ENCODE results near the gene LHFPL2. TPM values are rescaled to one million over a fixed set of nuclear protein-coding genes. Genes with fewer than 3 reads are reported as not detected.

Gene LHFPL2
- polyA plus RNA-seq, 1 of the 3 experiments (the other 2 are of a cell fraction), result 10.4 TPM

- no peak overlapping the region for H3K4me3 ChIP-seq (ENCODE audit: low read depth in 2 of 2, low read length in 1 of 2)
- no peaks in the 10 kb centered on the region for H3K27me3 ChIP-seq (ENCODE audit: insufficient read depth)
- no peak for DNase-seq
- peaks cover 15% of the 10 kb centered on the region for H3K79me2 ChIP-seq (ENCODE audit: insufficient read depth)
- no peak overlapping the region for H2AFZ ChIP-seq (ENCODE audit: low read depth)
- H3K9me2 ChIP-seq, result no peaks in the 10 kb centered on the region
- H3K9ac ChIP-seq, result no peak overlapping the region
- ChIA-PET POLR2A (no interaction called here), CTCF (interaction anchor here (0.6 to 4.5 kb wide), 9 partner anchors 61 to 492 kb away, joined by 3 to 35 read pairs (median 3); partner anchors contain the start of gene LHFPL2)
- H4K20me1 ChIP-seq (ENCODE audit: insufficient read depth), result no peaks in the 10 kb centered on the region
- no peaks in the 10 kb centered on the region for H3K9me3 ChIP-seq
- peak overlapping the region in 1 of 2 experiments; percentile 31; a peak in 1 of 4 replicates for H3K27ac ChIP-seq (ENCODE audit: low read depth in 2 of 2, low read length in 1 of 2)
- no peak overlapping the region for H3K4me2 ChIP-seq
- peaks cover 17 to 35% of the 10 kb centered on the region in 2 experiments for H3K36me3 ChIP-seq (replicated peaks in 1 of 2; ENCODE audit: control insufficient read depth in 1 of 2, insufficient read depth in 2 of 2, low read length in 1 of 2)
- H3F3A ChIP-seq (replicated peaks; ENCODE audit: insufficient read depth), result peaks cover 25% of the 10 kb centered on the region
- 90% methylated on average over 1 of the region's 1 CpG for WGBS (ENCODE audit: low lambda C conversion rate)
- H3K4me1 ChIP-seq (ENCODE audit: control insufficient read depth in 1 of 2, insufficient read depth in 2 of 2, low read depth in 1 of 2, low read length in 1 of 2), result peaks cover 0 to 6% of the 10 kb centered on the region in 2 experiments; a peak in 3 of 4 replicates
- TF ChIP-seq RCOR1 (IDR thresholded peaks at IDR 0.05; ENCODE audit: low read length), result no peak
- no peak for TF ChIP-seq NRF1 (IDR thresholded peaks at IDR 0.05; ENCODE audit: low read depth, low read length)
- no peak for TF ChIP-seq NFIC (IDR thresholded peaks at IDR 0.05; ENCODE audit: borderline replicate concordance)
- no peak for TF ChIP-seq TEAD4 (IDR thresholded peaks at IDR 0.05; ENCODE audit: borderline replicate concordance, insufficient read depth)
- TF ChIP-seq PBX3 (IDR thresholded peaks at IDR 0.05), result no peak
- no peak for TF ChIP-seq EP300 (IDR thresholded peaks at IDR 0.05; ENCODE audit: borderline replicate concordance in 1 of 2, low read depth in 1 of 2, low read length in 1 of 2)
- TF ChIP-seq EZH2phosphoT487 (IDR thresholded peaks at IDR 0.05; ENCODE audit: borderline replicate concordance, low read depth), result no peak
- TF ChIP-seq USF1 (IDR thresholded peaks at IDR 0.05; ENCODE audit: borderline replicate concordance, low read depth), result no peak
- no peak for TF ChIP-seq MAX (IDR thresholded peaks at IDR 0.05; ENCODE audit: low read depth)
- no peak for TF ChIP-seq RFX5 (IDR thresholded peaks at IDR 0.05; ENCODE audit: low read length)
- no peak for TF ChIP-seq FOXJ3 (CRISPR knock-in tag; IDR thresholded peaks at IDR 0.05)
- no peak for TF ChIP-seq ZBTB33 (IDR thresholded peaks at IDR 0.05; ENCODE audit: borderline replicate concordance, low read depth)
- no peak for TF ChIP-seq GABPA (IDR thresholded peaks at IDR 0.05; ENCODE audit: low read depth)
- no peak for TF ChIP-seq MEF2A (IDR thresholded peaks at IDR 0.05; ENCODE audit: borderline replicate concordance, low read depth)
- TF ChIP-seq USF2 (IDR thresholded peaks at IDR 0.05; ENCODE audit: borderline replicate concordance, low read depth, low read length), result no peak
- TF ChIP-seq FOXM1 (IDR thresholded peaks at IDR 0.05; ENCODE audit: low read depth), result no peak
- TF ChIP-seq SMC3 (IDR thresholded peaks at IDR 0.05; ENCODE audit: low read depth, low read length), result no peak
- TF ChIP-seq SIN3A (IDR thresholded peaks at IDR 0.05; ENCODE audit: borderline replicate concordance, low read depth, low read length), result no peak
- TF ChIP-seq YY1 (IDR thresholded peaks at IDR 0.05; ENCODE audit: low read depth), result no peak
- no peak for TF ChIP-seq TCF12 (IDR thresholded peaks at IDR 0.05)
Measured at GRCh38 chr5:78473751-78474150, 174.8 kb downstream of the LHFPL2 start.
